ENCODE data around the gene CEP76. TPM values are rescaled to one million over a fixed set of nuclear protein-coding genes. Genes with fewer than 3 reads are reported as not detected.

Gene CEP76
- total RNA-seq, 1 experiment from 2014 or later, result 18.6 TPM

GRCh38 chr18:12686100-12686499 is 16.4 kb downstream of the CEP76 start:
- Histone ChIP-seq H3K27ac (ENCODE audit: insufficient read length, low read depth, low read length) (no peak overlapping the region), H4K5ac (ENCODE audit: insufficient read length, low read depth, low read length) (no peak overlapping the region), H3K27me3 (ENCODE audit: insufficient read depth, low read length) (no peaks in the 10 kb centered on the region), H3K23me2 (ENCODE audit: insufficient read length, low read depth, low read length, poor library complexity, severe bottlenecking) (no peaks in the 10 kb centered on the region), H3K4me1 (ENCODE audit: insufficient read depth, low read length) (no peaks in the 10 kb centered on the region), H4K91ac (ENCODE audit: insufficient read length, low read depth, low read length) (no peak overlapping the region), H3K18ac (ENCODE audit: insufficient read length, low read depth, low read length) (no peak overlapping the region), H2BK20ac (ENCODE audit: low read depth, low read length, poor library complexity, severe bottlenecking) (no peak overlapping the region), H2BK5ac (ENCODE audit: insufficient read length, low read length) (no peak overlapping the region), H2BK15ac (ENCODE audit: low read depth, low read length) (no peak overlapping the region), H4K20me1 (ENCODE audit: control insufficient read depth, insufficient read depth, insufficient read length) (no peaks in the 10 kb centered on the region), H2AK5ac (ENCODE audit: insufficient read length, low read length) (no peak overlapping the region), H3T11ph (ENCODE audit: low read length) (no peak overlapping the region), H3K4me2 (ENCODE audit: insufficient read depth, insufficient read length, low read length) (no peak overlapping the region), H3K14ac (ENCODE audit: insufficient read depth, low read length) (no peak overlapping the region), H2AFZ (ENCODE audit: low read length) (no peak overlapping the region), H3K9ac (ENCODE audit: extremely low read depth, insufficient read length, low read length) (no peak overlapping the region), H3K79me1 (ENCODE audit: insufficient read depth, low read depth, low read length, poor library complexity, severe bottlenecking) (no peaks in the 10 kb centered on the region), H2BK120ac (ENCODE audit: low read depth, low read length, poor library complexity, severe bottlenecking) (no peak overlapping the region), H3K23ac (ENCODE audit: insufficient read length, low read depth, low read length) (no peak overlapping the region), H2BK12ac (ENCODE audit: insufficient read length, low read depth, low read length) (no peak overlapping the region), H3K4ac (ENCODE audit: low read depth, low read length) (no peak overlapping the region), H4K8ac (replicated peaks; ENCODE audit: insufficient read length, low read depth, low read length) (no peak overlapping the region), H3K56ac (ENCODE audit: insufficient read length, low read depth, low read length) (no peak overlapping the region), H3K9me3 (ENCODE audit: control insufficient read depth, low read depth, low read length) (no peaks in the 10 kb centered on the region), H3K79me2 (ENCODE audit: insufficient read depth, low read length) (no peaks in the 10 kb centered on the region)
- H3K4me1 Mint-ChIP-seq, result no peaks in the 10 kb centered on the region
- no peak overlapping the region for H3K27ac Mint-ChIP-seq
- no peak; the same call in 2 of the 3 replicates for TF ChIP-seq CTCF (conservative IDR thresholded peaks at IDR 0.05)
- WGBS (ENCODE audit: extremely low coverage, insufficient read length, low lambda C conversion rate), result no CpG with 5 or more reads among the region's 3 CpGs
- H3K4me3 Mint-ChIP-seq, result no peak overlapping the region
- DNase-seq, result no peak
- no peaks in the 10 kb centered on the region for H3K9me3 Mint-ChIP-seq
- H3K27me3 Mint-ChIP-seq (ENCODE audit: low read depth), result no peaks in the 10 kb centered on the region
- peaks cover 4 to 33% (median 8%) of the 10 kb centered on the region in 3 experiments; a peak in 5 of 7 replicates for H3K36me3 Mint-ChIP-seq (ENCODE audit: insufficient read depth in 1 of 3, low read depth in 3 of 3)

Measured in H9 (cell line).